DMS79 treated with DMSO at 0.1 percent for 48 hours (cell line): ENCODE results near the gene SIVA1.
"Not testable (repeated sequence)": the region's sequence is repeated elsewhere in the genome, so short reads cannot be mapped to it uniquely, and the experiment has no call there.

Experiments
- DNase-seq: peaks from one replicate; lab custom pipeline; 2025; lab: John Stamatoyannopoulos, UW

Gene SIVA1

GRCh38 chr14:104721505-104722431, 31.2 kb upstream of the SIVA1 start:
- no peak for DNase-seq

GRCh38 chr14:104722938-104723650, 29.9 kb upstream of the SIVA1 start:
- no peak for DNase-seq

- DNase-seq, result peak; percentile 58
Measured at GRCh38 chr14:104723651-104724406, 29.1 kb upstream of the SIVA1 start, which contains the start of gene ADSS1. TSS of gene ADSS1 (plus strand) at chr14:104724229. CDS start at chr14:104724271, 42 bp downstream.

GRCh38 chr14:104724407-104724980, 28.5 kb upstream of the SIVA1 start:
- DNase-seq, result peak; percentile 46

- DNase-seq, result no peak
Measured at GRCh38 chr14:104724981-104725771, 27.8 kb upstream of the SIVA1 start.

GRCh38 chr14:104725772-104726548, 27.0 kb upstream of the SIVA1 start:
- DNase-seq, result no peak

GRCh38 chr14:104726600-104727451, 26.1 kb upstream of the SIVA1 start:
- DNase-seq, result no peak

GRCh38 chr14:104728631-104729030, 24.3 kb upstream of the SIVA1 start:
- no peak for DNase-seq

GRCh38 chr14:104729176-104729834, 23.6 kb upstream of the SIVA1 start:
- not testable (repeated sequence) for DNase-seq

GRCh38 chr14:104729835-104730181, 23.1 kb upstream of the SIVA1 start:
- DNase-seq, result no peak

- no peak for DNase-seq
Measured at GRCh38 chr14:104730487-104730886, 22.5 kb upstream of the SIVA1 start.

GRCh38 chr14:104731320-104732294, 21.3 kb upstream of the SIVA1 start:
- no peak for DNase-seq

GRCh38 chr14:104732355-104732804, 20.6 kb upstream of the SIVA1 start:
- no peak for DNase-seq

- no peak for DNase-seq
Measured at GRCh38 chr14:104732931-104733681, 19.8 kb upstream of the SIVA1 start.

GRCh38 chr14:104734051-104734587, 18.8 kb upstream of the SIVA1 start:
- no peak for DNase-seq

- no peak for DNase-seq
Measured at GRCh38 chr14:104734601-104734990, 18.4 kb upstream of the SIVA1 start.
